ENCODE results near the gene CYB5R4. TPM values are rescaled to one million over a fixed set of nuclear protein-coding genes. Genes with fewer than 3 reads are reported as not detected.

CYB5R4 gene
- total and polyA plus RNA-seq, 2 donors (not counting 1 experiment from before 2014, with no cell fraction given): 11.8 to 39.6 TPM

GRCh38 chr6:83824831-83825230, 34.7 kb upstream of the CYB5R4 start:
- intact Hi-C loops (cut with micrococcal nuclease): no loop called here
- Histone ChIP-seq H3K9ac (ENCODE audit: low read length) (no peak overlapping the region), H3K27me3 (replicated peaks in 1 of 4; ENCODE audit: control extremely low read depth in 1 of 4, control insufficient read depth in 3 of 4, insufficient read depth in 4 of 4, low read length in 3 of 4) (no peaks in the 10 kb centered on the region), H3K4me2 (replicated peaks; ENCODE audit: low read depth, low read length, poor library complexity, severe bottlenecking) (no peak overlapping the region), H2AFZ (ENCODE audit: insufficient read depth, low read depth, low read length, poor library complexity, severe bottlenecking) (no peak overlapping the region), H3K9me3 (ENCODE audit: control extremely low read depth in 1 of 3, control insufficient read depth in 2 of 3, insufficient read depth in 1 of 3, low read length in 2 of 3) (no peaks in the 10 kb centered on the region), H3K36me3 (replicated peaks in 1 of 2; ENCODE audit: control extremely low read depth in 1 of 2, control insufficient read depth in 1 of 2, extremely low read depth in 1 of 2, insufficient read depth in 2 of 2, low read length in 1 of 2) (no peaks in the 10 kb centered on the region), H4K20me1 (ENCODE audit: control insufficient read depth, insufficient read depth, low read length, poor library complexity, severe bottlenecking) (no peaks in the 10 kb centered on the region), H3K4me3 (ENCODE audit: control extremely low read depth in 1 of 5, extremely low read depth in 1 of 5, insufficient read depth in 1 of 5, low read depth in 2 of 5, low read length in 4 of 5) (no peak overlapping the region), H3K79me2 (ENCODE audit: control insufficient read depth, insufficient read depth, low read length) (no peaks in the 10 kb centered on the region), H3K4me1 (ENCODE audit: control insufficient read depth in 2 of 2, insufficient read depth in 2 of 2, low read length in 2 of 2) (no peaks in the 10 kb centered on the region), H3K27ac (ENCODE audit: low read length in 2 of 2) (no peak overlapping the region)
- H3K27me3 Mint-ChIP-seq: peaks cover 16% of the 10 kb centered on the region
- no CpG with 5 or more reads among the region's 2 CpGs for WGBS (ENCODE audit: insufficient coverage)
- H3K27ac Mint-ChIP-seq: no peak overlapping the region
- DNase-seq (no peak), ATAC-seq (ENCODE audit: low read depth) (no peak)
- H3K4me3 Mint-ChIP-seq: no peak overlapping the region
- no peaks in the 10 kb centered on the region for H3K9me3 Mint-ChIP-seq (ENCODE audit: insufficient read depth)
- no peaks in the 10 kb centered on the region for H3K4me1 Mint-ChIP-seq
- CTCF ChIA-PET: no interaction called here
- TF ChIP-seq CTCF (IDR thresholded peaks at IDR 0.05) (no peak), EZH2 (IDR thresholded peaks at IDR 0.05; ENCODE audit: borderline replicate concordance, insufficient read depth, low read depth, low read length, poor library complexity, severe bottlenecking) (no peak)
- POLR2A ChIA-PET: no interaction called here

DNA sequence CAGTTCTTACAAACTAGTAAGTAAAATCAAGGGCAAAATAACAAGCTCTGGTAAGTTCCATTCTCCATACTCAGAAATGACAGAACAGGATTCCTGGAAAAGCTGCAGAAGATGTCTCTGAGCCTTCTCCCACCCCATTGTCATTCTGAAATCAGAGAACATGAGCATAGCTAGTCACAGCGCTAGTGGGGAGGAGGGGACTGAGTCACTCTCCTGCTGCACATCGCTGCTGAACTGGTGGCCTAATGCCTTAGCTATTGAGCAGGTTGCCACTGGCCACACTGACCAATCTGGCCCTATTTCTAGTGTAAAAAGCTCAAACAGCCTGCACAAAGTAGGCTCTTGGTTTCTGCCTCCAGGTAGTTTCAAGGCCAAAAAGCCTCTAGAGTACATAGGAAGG, 32.4 kb upstream of the CYB5R4 start:
- Histone ChIP-seq H3K27me3 (replicated peaks in 1 of 4; ENCODE audit: control extremely low read depth in 1 of 4, control insufficient read depth in 3 of 4, insufficient read depth in 4 of 4, low read length in 3 of 4) (no peaks in the 10 kb centered on the region), H3K36me3 (replicated peaks in 1 of 2; ENCODE audit: control extremely low read depth in 1 of 2, control insufficient read depth in 1 of 2, extremely low read depth in 1 of 2, insufficient read depth in 2 of 2, low read length in 1 of 2) (no peaks in the 10 kb centered on the region), H3K4me3 (ENCODE audit: control extremely low read depth in 1 of 5, extremely low read depth in 1 of 5, insufficient read depth in 1 of 5, low read depth in 2 of 5, low read length in 4 of 5) (no peak overlapping the region), H2AFZ (ENCODE audit: insufficient read depth, low read depth, low read length, poor library complexity, severe bottlenecking) (no peak overlapping the region), H3K79me2 (ENCODE audit: control insufficient read depth, insufficient read depth, low read length) (no peaks in the 10 kb centered on the region), H3K4me2 (replicated peaks; ENCODE audit: low read depth, low read length, poor library complexity, severe bottlenecking) (no peak overlapping the region), H3K4me1 (ENCODE audit: control insufficient read depth in 2 of 2, insufficient read depth in 2 of 2, low read length in 2 of 2) (no peaks in the 10 kb centered on the region), H3K9me3 (ENCODE audit: control extremely low read depth in 1 of 3, control insufficient read depth in 2 of 3, insufficient read depth in 1 of 3, low read length in 2 of 3) (peaks cover 0 to 2% (median 0%) of the 10 kb centered on the region in 3 donors), H4K20me1 (ENCODE audit: control insufficient read depth, insufficient read depth, low read length, poor library complexity, severe bottlenecking) (no peaks in the 10 kb centered on the region), H3K9ac (ENCODE audit: low read length) (no peak overlapping the region), H3K27ac (ENCODE audit: low read length in 2 of 2) (no peak overlapping the region)
- no peak overlapping the region for H3K27ac Mint-ChIP-seq
- TF ChIP-seq EZH2 (IDR thresholded peaks at IDR 0.05; ENCODE audit: borderline replicate concordance, insufficient read depth, low read depth, low read length, poor library complexity, severe bottlenecking): no peak
- no peak for TF ChIP-seq CTCF (IDR thresholded peaks at IDR 0.05)
- H3K4me1 Mint-ChIP-seq: no peaks in the 10 kb centered on the region
- no peak overlapping the region for H3K4me3 Mint-ChIP-seq
- ATAC-seq (ENCODE audit: low read depth) (no peak), DNase-seq (no peak)
- intact Hi-C loops (cut with micrococcal nuclease): no loop called here
- WGBS (ENCODE audit: insufficient coverage): 66% methylated on average over 2 of the region's 2 CpGs
- H3K9me3 Mint-ChIP-seq (ENCODE audit: insufficient read depth): no peaks in the 10 kb centered on the region
- ChIA-PET POLR2A (no interaction called here), CTCF (no interaction called here)
- H3K27me3 Mint-ChIP-seq: peaks cover 17% of the 10 kb centered on the region
